Calu3 (cell line): Measurements from ENCODE around the gene HOPX. TPM values are rescaled to one million over a fixed set of nuclear protein-coding genes. Genes with fewer than 3 reads are reported as not detected.

Experiments used
- BruUV-seq: library from RNA; stranded (reverse); fragments of 400-500 nt; replicated peaks from 2 replicates; lab custom pipeline; 2021; lab: Mats Ljungman, UMichigan
- CTCF ChIA-PET: fragments of 300-600 bp; sonication (Branson Sonifier 250); formaldehyde crosslinking; loops from one replicate; lab custom pipeline; 2022; ENCODE audit warnings: antibody characterized with exemption; lab: Charles Lee
- DNase-seq: peaks from one replicate; pipeline ENCODE4 v3.0.0; 2022
- H3K27ac Mint-ChIP-seq: one replicate; pipeline ENCODE4 v1.8.0; 2022; ENCODE audit warnings: mixed read lengths; ENCODE audit not compliant: unreplicated experiment
- H3K27me3 Mint-ChIP-seq: one replicate; pipeline ENCODE4 v1.8.0; 2022; ENCODE audit warnings: mixed read lengths; ENCODE audit not compliant: unreplicated experiment
- H3K36me3 Mint-ChIP-seq: one replicate; pipeline ENCODE4 v1.8.0; 2022; ENCODE audit warnings: mild to moderate bottlenecking, moderate library complexity, mixed read lengths; ENCODE audit not compliant: insufficient read depth, unreplicated experiment
- H3K4me1 Mint-ChIP-seq: one replicate; pipeline ENCODE4 v1.8.0; 2022; ENCODE audit warnings: mild to moderate bottlenecking, low read depth, mixed read lengths; ENCODE audit not compliant: unreplicated experiment
- H3K4me3 Mint-ChIP-seq: one replicate; pipeline ENCODE4 v1.8.0; 2022; ENCODE audit warnings: mild to moderate bottlenecking, low read depth, moderate library complexity, mixed read lengths; ENCODE audit not compliant: unreplicated experiment
- H3K9me3 Mint-ChIP-seq: one replicate; pipeline ENCODE4 v1.8.0; 2022; ENCODE audit warnings: low read depth, mixed read lengths; ENCODE audit not compliant: unreplicated experiment
- CTCF ChIP-seq: fragments of 200-600 bp; IDR thresholded peaks from one replicate; pipeline ENCODE4 v1.8.0; 2022; ENCODE audit warnings: antibody characterized with exemption; ENCODE audit not compliant: unreplicated experiment
- intact Hi-C: fragments of 100-400 bp; cut with micrococcal nuclease; formaldehyde crosslinking; loops from one replicate; pipeline ENCODE4 v1.10.0; 2022; ENCODE audit not compliant: unreplicated experiment
- total RNA-seq: library from RNA; stranded (reverse); gene quantifications from 2 replicates; pipeline ENCODE4 v1.2.3, GENCODE V29; 2022

Gene HOPX
- total RNA-seq, 1 experiment from 2014 or later, result not detected

- DNase-seq, result no peak
- Mint-ChIP-seq H3K27ac (no peak overlapping the region), H3K9me3 (no peaks in the 10 kb centered on the region), H3K36me3 (no peaks in the 10 kb centered on the region), H3K27me3 (peaks cover 35% of the 10 kb centered on the region), H3K4me1 (no peaks in the 10 kb centered on the region), H3K4me3 (no peak overlapping the region)
- no peak for TF ChIP-seq CTCF
- CTCF ChIA-PET, result no interaction called here
- intact Hi-C loops, result no loop called here
- BruUV-seq, result no TSS peak
Measured at GRCh38 chr4:56603297-56603696, 77.8 kb downstream of the HOPX start.

Other genes with a start within 250 kb of the HOPX start
- 28.9 and 31.2 TPM in 2 replicates for gene PPAT, start 245.7 kb downstream of the HOPX start, total RNA-seq
- gene PAICS, start 245.0 kb downstream of the HOPX start, total RNA-seq, result 116 and 131 TPM in 2 replicates
- 75.2 and 78.0 TPM in 2 replicates for gene SRP72, start 213.7 kb downstream of the HOPX start, total RNA-seq
- gene ARL9, start 175.5 kb downstream of the HOPX start, total RNA-seq, result 0.26 and 0.56 TPM in 2 replicates
- not detected in 2 replicates for gene SPINK2, start 140.4 kb upstream of the HOPX start, total RNA-seq
- 29.6 and 32.4 TPM in 2 replicates for gene REST, start 226.6 kb upstream of the HOPX start, total RNA-seq